HL-60 (cell line): Measurements from ENCODE around the gene TRIML1.

Source experiments
- DNase-seq, 2 experiments: peaks; one replicate each; pipeline ENCODE4 v3.0.0-alpha.2; 2010 to 2020; ENCODE audit warnings: low read depth in 1 of 2, low spot score in 1 of 2
- H3K27ac ChIP-seq: fragments of 250-450 bp; sonication (Bioruptor Pico); replicated peaks from 2 replicates; pipeline ENCODE4 v1.5.1; 2020; ENCODE audit warnings: mild to moderate bottlenecking, moderate library complexity
- H3K27me3 ChIP-seq: fragments of 250-450 bp; sonication (Bioruptor Pico); 2 replicates; pipeline ENCODE4 v1.5.1; 2021; ENCODE audit warnings: mild to moderate bottlenecking, moderate library complexity; ENCODE audit not compliant: insufficient read depth, poor library complexity, severe bottlenecking
- H3K4me3 ChIP-seq: replicated peaks from 2 replicates; pipeline ENCODE4 v1.5.1; 2011; ENCODE audit warnings: mild to moderate bottlenecking, control low read depth, low read length; ENCODE audit not compliant: insufficient read depth
- CTCF ChIP-seq: IDR thresholded peaks from one replicate; pipeline ENCODE4 v1.5.1; 2011; ENCODE audit warnings: low read length, control low read depth, inconsistent platforms; ENCODE audit not compliant: insufficient read depth
- GABPA ChIP-seq: IDR thresholded peaks from 2 replicates; pipeline ENCODE4 v1.6.1; 2012; ENCODE audit warnings: low read depth
- POLR2AphosphoS5 ChIP-seq: IDR thresholded peaks from 2 replicates; pipeline ENCODE4 v1.6.1; 2012; ENCODE audit warnings: low read depth
- SPI1 ChIP-seq: IDR thresholded peaks from 2 replicates; pipeline ENCODE4 v1.6.1; 2012; ENCODE audit warnings: low read depth, mild to moderate bottlenecking, borderline replicate concordance
- TF ChIP-seq, protein P1 (sequence below): IDR thresholded peaks from 2 replicates; pipeline ENCODE4 v1.6.1; 2012; ENCODE audit warnings: low read depth; ENCODE audit not compliant: insufficient replicate concordance

Gene TRIML1

DNA sequence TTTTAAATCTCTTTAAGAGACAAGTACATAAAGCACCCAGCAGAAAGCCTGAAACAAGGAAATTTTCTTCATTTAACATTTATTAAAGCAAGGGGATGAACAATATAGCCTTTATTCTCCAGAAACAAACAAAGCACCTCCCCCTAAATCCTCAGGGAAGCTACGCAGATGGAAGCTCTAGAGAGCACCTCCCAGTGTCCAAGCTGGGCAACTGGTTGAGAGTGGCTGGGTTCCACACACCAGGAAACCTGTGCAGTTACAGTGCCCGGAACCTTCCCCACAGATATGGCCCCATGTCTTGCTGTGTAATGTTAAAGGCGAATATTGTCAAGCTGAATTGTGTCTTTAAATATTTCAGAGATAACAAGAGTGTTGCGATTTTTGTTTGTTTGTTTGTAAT is 8.9 kb upstream of the TRIML1 start:
- Histone ChIP-seq H3K4me3 (no peak overlapping the region), H3K27ac (no peak overlapping the region), H3K27me3 (no peaks in the 10 kb centered on the region)
- TF ChIP-seq, protein P1, sequence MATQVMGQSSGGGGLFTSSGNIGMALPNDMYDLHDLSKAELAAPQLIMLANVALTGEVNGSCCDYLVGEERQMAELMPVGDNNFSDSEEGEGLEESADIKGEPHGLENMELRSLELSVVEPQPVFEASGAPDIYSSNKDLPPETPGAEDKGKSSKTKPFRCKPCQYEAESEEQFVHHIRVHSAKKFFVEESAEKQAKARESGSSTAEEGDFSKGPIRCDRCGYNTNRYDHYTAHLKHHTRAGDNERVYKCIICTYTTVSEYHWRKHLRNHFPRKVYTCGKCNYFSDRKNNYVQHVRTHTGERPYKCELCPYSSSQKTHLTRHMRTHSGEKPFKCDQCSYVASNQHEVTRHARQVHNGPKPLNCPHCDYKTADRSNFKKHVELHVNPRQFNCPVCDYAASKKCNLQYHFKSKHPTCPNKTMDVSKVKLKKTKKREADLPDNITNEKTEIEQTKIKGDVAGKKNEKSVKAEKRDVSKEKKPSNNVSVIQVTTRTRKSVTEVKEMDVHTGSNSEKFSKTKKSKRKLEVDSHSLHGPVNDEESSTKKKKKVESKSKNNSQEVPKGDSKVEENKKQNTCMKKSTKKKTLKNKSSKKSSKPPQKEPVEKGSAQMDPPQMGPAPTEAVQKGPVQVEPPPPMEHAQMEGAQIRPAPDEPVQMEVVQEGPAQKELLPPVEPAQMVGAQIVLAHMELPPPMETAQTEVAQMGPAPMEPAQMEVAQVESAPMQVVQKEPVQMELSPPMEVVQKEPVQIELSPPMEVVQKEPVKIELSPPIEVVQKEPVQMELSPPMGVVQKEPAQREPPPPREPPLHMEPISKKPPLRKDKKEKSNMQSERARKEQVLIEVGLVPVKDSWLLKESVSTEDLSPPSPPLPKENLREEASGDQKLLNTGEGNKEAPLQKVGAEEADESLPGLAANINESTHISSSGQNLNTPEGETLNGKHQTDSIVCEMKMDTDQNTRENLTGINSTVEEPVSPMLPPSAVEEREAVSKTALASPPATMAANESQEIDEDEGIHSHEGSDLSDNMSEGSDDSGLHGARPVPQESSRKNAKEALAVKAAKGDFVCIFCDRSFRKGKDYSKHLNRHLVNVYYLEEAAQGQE: no peak
- no peak for TF ChIP-seq GABPA
- TF ChIP-seq CTCF: no peak
- no peak for TF ChIP-seq SPI1
- TF ChIP-seq POLR2AphosphoS5: no peak
- no peak for DNase-seq

DNA sequence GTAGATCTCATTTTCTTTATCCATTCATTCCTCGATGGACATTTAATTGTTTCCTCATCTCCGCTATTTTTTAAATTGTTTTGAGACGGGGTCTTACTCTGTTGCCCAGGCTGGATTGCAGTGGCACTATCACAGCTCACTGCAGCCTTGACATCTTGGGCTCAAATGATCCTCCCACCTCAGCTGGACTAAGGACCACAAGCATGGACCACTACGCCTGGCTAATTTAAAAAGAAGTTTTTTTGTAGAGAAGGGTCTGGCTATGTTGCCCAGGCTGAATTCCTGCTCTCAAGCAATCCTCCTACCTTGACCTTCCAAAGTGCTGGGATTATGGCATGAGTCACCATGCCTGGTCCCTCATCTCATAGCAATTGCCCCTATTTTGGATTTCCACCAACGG is 7.0 kb upstream of the TRIML1 start:
- Histone ChIP-seq H3K4me3 (no peak overlapping the region), H3K27ac (no peak overlapping the region), H3K27me3 (no peaks in the 10 kb centered on the region)
- DNase-seq: no peak
- TF ChIP-seq, protein P1: no peak

DNA sequence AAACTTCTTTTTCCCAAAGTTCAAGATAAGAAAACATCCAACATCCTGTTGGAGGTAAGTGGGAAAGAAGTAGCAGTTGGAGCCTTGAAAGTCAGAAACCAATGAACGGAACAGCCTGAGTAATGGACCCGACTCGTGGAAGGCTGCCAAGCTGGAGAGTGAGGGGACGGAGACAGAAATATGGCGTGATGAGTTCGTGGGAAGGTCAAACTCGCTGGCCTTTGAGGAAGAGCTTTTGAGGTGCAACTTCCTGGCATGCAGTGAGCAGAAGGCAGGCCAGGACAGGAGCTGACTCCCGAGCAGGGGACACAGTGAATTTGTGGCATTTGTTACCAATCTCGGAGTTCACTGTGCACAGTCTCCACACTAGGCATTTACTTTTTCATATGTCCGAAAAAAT is 1.0 kb upstream of the TRIML1 start:
- TF ChIP-seq SPI1: no peak
- no peak for TF ChIP-seq POLR2AphosphoS5
- no peak for TF ChIP-seq CTCF
- no peak for TF ChIP-seq GABPA
- TF ChIP-seq, protein P1: no peak
- no peak overlapping the region for H3K27ac ChIP-seq
- no peak for DNase-seq
- no peak overlapping the region for H3K4me3 ChIP-seq
- H3K27me3 ChIP-seq: no peaks in the 10 kb centered on the region

DNA sequence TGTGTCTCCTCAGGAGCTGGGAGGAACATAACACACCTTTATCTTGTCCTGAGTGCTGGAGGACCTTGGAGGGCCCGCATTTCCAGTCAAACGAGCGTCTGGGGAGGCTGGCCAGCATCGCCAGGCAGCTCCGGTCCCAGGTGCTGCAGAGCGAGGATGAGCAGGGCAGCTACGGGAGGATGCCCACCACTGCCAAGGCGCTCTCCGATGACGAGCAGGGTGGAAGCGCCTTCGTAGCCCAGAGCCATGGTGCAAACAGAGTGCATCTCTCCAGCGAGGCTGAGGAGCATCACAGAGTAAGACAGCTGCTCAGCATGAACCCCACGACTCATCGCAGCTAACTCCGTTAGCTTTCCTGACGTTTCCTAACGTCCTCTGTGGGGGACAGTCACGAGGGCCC is 430 bp downstream of the TRIML1 start:
- Histone ChIP-seq H3K27me3 (no peaks in the 10 kb centered on the region), H3K27ac (no peak overlapping the region), H3K4me3 (no peak overlapping the region)
- no peak for DNase-seq
- TF ChIP-seq SPI1: no peak
- TF ChIP-seq CTCF: no peak
- no peak for TF ChIP-seq GABPA
- TF ChIP-seq, protein P1: no peak
- no peak for TF ChIP-seq POLR2AphosphoS5
